ENCODE results near the gene CNOT3.

CNOT3 gene

DNA sequence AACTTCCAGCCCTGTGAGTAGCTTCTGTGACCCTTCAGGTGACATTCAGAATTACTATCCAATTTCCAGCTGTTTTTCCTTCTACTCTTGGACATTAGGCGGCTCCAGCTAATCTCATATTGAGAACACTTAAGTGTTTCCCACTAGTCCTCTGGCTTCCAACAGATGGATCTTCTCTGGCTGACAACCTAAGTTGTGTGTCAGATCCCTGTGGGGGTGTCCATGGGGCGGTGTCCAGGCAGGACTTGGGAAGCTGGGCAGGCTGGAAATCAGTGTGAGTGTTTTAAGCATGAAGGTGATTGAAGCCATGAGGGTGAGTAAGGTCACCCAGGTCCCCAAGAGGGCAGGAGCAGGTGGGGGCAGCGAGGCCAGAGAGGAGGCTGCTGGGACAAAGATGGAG, 10.1 kb downstream of the CNOT3 start:
- no peak for TF ChIP-seq CREB1 (IDR thresholded peaks at IDR 0.05; ENCODE audit: low read depth)
- TF ChIP-seq CEBPB (IDR thresholded peaks at IDR 0.05) = no peak
- no peak for TF ChIP-seq NFIC (IDR thresholded peaks at IDR 0.05)
- TF ChIP-seq, protein P1, sequence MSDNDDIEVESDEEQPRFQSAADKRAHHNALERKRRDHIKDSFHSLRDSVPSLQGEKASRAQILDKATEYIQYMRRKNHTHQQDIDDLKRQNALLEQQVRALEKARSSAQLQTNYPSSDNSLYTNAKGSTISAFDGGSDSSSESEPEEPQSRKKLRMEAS (IDR thresholded peaks at IDR 0.05) = no peak
- no peak for TF ChIP-seq TEAD4 (IDR thresholded peaks at IDR 0.05)
- no peak for TF ChIP-seq ZBTB7A (IDR thresholded peaks at IDR 0.05; ENCODE audit: low read depth)
- no peak for TF ChIP-seq YY1 (IDR thresholded peaks at IDR 0.05; ENCODE audit: low read depth)
- no peak for TF ChIP-seq EGR1 (IDR thresholded peaks at IDR 0.05)
- TF ChIP-seq, protein P2, sequence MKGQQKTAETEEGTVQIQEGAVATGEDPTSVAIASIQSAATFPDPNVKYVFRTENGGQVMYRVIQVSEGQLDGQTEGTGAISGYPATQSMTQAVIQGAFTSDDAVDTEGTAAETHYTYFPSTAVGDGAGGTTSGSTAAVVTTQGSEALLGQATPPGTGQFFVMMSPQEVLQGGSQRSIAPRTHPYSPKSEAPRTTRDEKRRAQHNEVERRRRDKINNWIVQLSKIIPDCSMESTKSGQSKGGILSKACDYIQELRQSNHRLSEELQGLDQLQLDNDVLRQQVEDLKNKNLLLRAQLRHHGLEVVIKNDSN (IDR thresholded peaks at IDR 0.05) = no peak

DNA sequence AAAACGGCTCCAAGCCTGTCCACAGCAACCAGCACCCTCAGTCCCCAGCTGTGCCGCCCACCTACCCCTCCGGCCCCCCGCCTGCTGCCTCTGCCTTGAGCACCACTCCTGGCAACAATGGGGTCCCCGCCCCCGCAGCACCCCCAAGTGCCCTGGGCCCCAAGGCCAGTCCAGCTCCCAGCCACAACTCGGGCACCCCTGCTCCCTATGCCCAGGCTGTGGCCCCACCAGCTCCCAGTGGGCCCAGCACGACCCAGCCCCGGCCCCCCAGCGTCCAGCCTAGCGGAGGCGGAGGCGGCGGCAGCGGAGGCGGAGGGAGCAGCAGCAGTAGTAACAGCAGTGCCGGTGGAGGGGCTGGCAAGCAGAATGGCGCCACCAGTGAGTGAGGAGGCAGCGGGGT, 10.6 kb downstream of the CNOT3 start:
- TF ChIP-seq RAD21 (IDR thresholded peaks at IDR 0.05; ENCODE audit: low read depth) (no peak), TCF12 (IDR thresholded peaks at IDR 0.05; ENCODE audit: low read depth) (no peak)
- TF ChIP-seq, protein P3, sequence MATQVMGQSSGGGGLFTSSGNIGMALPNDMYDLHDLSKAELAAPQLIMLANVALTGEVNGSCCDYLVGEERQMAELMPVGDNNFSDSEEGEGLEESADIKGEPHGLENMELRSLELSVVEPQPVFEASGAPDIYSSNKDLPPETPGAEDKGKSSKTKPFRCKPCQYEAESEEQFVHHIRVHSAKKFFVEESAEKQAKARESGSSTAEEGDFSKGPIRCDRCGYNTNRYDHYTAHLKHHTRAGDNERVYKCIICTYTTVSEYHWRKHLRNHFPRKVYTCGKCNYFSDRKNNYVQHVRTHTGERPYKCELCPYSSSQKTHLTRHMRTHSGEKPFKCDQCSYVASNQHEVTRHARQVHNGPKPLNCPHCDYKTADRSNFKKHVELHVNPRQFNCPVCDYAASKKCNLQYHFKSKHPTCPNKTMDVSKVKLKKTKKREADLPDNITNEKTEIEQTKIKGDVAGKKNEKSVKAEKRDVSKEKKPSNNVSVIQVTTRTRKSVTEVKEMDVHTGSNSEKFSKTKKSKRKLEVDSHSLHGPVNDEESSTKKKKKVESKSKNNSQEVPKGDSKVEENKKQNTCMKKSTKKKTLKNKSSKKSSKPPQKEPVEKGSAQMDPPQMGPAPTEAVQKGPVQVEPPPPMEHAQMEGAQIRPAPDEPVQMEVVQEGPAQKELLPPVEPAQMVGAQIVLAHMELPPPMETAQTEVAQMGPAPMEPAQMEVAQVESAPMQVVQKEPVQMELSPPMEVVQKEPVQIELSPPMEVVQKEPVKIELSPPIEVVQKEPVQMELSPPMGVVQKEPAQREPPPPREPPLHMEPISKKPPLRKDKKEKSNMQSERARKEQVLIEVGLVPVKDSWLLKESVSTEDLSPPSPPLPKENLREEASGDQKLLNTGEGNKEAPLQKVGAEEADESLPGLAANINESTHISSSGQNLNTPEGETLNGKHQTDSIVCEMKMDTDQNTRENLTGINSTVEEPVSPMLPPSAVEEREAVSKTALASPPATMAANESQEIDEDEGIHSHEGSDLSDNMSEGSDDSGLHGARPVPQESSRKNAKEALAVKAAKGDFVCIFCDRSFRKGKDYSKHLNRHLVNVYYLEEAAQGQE (IDR thresholded peaks at IDR 0.05; ENCODE audit: low read depth) = no peak

DNA sequence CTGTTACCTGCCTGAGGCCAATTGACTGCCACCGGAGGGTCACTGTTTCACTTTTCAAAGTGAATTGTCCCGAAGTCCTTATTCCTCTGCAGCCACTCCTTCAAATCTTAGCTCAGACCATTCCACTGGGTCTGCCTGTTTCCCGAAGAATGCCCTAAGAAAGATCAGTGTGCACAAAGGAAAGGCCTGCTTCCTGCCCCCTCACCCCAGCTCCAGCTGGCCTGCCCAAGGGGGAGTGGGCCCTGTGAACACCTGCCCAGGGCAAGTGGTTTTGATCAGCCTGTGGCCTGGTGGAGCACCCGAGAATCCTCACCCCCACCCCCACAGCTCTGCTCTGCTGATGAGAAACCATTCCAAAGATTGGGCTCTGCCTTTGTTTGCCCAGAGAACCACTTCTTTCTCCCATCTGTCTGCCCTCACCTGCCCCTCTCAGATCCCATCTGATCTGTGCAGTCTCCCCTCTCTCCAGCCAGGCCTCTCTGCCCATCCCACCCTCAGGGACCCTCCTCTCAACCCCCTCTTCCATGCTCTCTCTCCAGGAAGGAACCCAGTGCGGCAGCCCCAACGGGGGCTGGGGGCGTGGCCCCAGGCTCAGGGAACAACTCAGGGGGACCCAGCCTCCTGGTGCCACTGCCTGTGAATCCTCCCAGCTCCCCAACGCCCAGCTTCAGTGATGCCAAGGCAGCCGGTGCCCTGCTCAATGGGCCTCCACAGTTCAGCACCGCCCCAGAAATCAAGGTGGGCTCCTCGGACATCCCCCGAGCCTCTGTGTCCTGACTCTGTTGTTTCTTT, 11.7 kb downstream of the CNOT3 start:
- no peak for TF ChIP-seq ZBTB7A (IDR thresholded peaks at IDR 0.05; ENCODE audit: low read depth)
- TF ChIP-seq, protein P1 (IDR thresholded peaks at IDR 0.05) = no peak
- TF ChIP-seq YY1 (IDR thresholded peaks at IDR 0.05; ENCODE audit: low read depth) = no peak
- no peak for TF ChIP-seq EGR1 (IDR thresholded peaks at IDR 0.05)
- TF ChIP-seq TAF1 (IDR thresholded peaks at IDR 0.05; ENCODE audit: low read depth) = no peak
- TF ChIP-seq TCF12 (IDR thresholded peaks at IDR 0.05; ENCODE audit: low read depth) = no peak
- TF ChIP-seq, protein P2 (IDR thresholded peaks at IDR 0.05) = no peak

DNA sequence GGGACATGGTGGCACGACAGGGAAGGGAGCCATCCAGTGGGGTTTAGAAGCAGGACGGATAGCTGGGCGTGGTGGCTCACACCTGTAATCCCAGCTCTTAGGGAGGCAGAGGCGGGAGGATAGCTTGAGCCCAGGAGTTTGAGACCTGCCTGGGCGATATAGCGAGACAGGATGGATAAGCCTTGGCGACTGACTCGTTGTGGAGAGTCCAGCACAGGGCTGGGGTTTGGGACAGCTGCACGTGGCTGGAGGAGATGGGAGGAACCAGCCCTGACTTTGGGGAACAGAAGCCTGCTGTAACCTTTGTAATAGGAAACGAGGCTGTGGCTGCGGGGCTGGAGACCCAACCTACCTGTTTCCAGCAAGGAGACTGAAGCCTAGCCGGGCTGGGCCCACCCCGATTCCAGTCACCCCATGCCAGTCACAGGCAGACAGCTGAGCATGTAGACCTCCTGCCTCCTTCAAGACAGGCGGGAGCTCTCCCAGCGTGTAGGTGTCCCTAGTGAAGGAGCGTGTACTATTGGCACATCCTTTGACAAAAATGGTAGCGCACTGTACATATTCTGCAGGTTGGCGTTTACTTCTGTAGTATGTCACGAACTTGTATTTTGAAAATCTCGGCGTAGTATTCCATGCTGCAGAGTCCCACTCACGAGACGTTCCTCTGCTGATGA, 13.9 kb downstream of the CNOT3 start:
- no peak for TF ChIP-seq EGR1 (IDR thresholded peaks at IDR 0.05)
- no peak for TF ChIP-seq NFIC (IDR thresholded peaks at IDR 0.05)
- TF ChIP-seq EP300 (IDR thresholded peaks at IDR 0.05; ENCODE audit: borderline replicate concordance) = no peak
- TF ChIP-seq RAD21 (IDR thresholded peaks at IDR 0.05; ENCODE audit: low read depth) = no peak
- no peak for TF ChIP-seq TAF1 (IDR thresholded peaks at IDR 0.05; ENCODE audit: low read depth)
- TF ChIP-seq CEBPB (IDR thresholded peaks at IDR 0.05) = no peak
- TF ChIP-seq, protein P2 (IDR thresholded peaks at IDR 0.05) = no peak
- TF ChIP-seq CREB1 (IDR thresholded peaks at IDR 0.05; ENCODE audit: low read depth) = no peak
- TF ChIP-seq TCF12 (IDR thresholded peaks at IDR 0.05; ENCODE audit: low read depth) = no peak
- TF ChIP-seq, protein P3 (IDR thresholded peaks at IDR 0.05; ENCODE audit: low read depth) = no peak
- TF ChIP-seq YY1 (IDR thresholded peaks at IDR 0.05; ENCODE audit: low read depth) = no peak
- TF ChIP-seq, protein P1 (IDR thresholded peaks at IDR 0.05) = no peak
- no peak for TF ChIP-seq TEAD4 (IDR thresholded peaks at IDR 0.05)
- TF ChIP-seq FOXM1 (IDR thresholded peaks at IDR 0.05; ENCODE audit: borderline replicate concordance, low read depth) = no peak
- TF ChIP-seq ZBTB7A (IDR thresholded peaks at IDR 0.05; ENCODE audit: low read depth) = no peak

DNA sequence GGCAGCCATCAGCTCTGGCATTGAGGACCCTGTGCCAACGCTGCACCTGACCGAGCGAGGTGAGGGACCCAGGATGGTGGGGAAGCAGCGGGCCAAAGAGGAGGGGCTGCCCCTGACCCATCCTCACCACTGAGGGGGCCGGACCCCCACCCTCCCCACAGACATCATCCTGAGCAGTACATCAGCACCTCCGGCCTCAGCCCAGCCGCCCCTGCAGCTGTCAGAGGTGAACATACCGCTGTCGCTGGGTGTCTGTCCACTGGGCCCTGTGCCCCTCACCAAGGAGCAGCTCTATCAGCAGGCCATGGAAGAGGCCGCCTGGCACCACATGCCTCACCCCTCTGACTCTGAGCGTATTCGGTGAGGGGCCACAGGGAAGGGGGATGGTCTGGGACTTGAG, 14.7 kb downstream of the CNOT3 start:
- no peak for TF ChIP-seq EP300 (IDR thresholded peaks at IDR 0.05; ENCODE audit: borderline replicate concordance)
- TF ChIP-seq RAD21 (IDR thresholded peaks at IDR 0.05; ENCODE audit: low read depth) = no peak
- TF ChIP-seq NFIC (IDR thresholded peaks at IDR 0.05) = no peak
- no peak for TF ChIP-seq TCF12 (IDR thresholded peaks at IDR 0.05; ENCODE audit: low read depth)
- TF ChIP-seq ZBTB7A (IDR thresholded peaks at IDR 0.05; ENCODE audit: low read depth) = no peak

Data from Ishikawa (cell line).